ENCODE measurements around the gene WHAMM. TPM values are rescaled to one million over a fixed set of nuclear protein-coding genes. Genes with fewer than 3 reads are reported as not detected.
A peak's percentile ranks its signal among the peaks of the same experiment; 100 is the strongest.

The WHAMM gene
- total and polyA plus RNA-seq, 4 experiments from 2014 or later = 2.2 to 33.5 (median 19.4) TPM

- no peaks in the 10 kb centered on the region for H3K27me3 ChIP-seq (ENCODE audit: insufficient read depth, low read length)
- intact Hi-C loops (cut with micrococcal nuclease) = no loop called here
- no peaks in the 10 kb centered on the region for H3K36me3 ChIP-seq (ENCODE audit: insufficient read depth, low read length)
- Mint-ChIP-seq H3K4me1 (peaks cover 0 to 4% (median 0%) of the 10 kb centered on the region in 4 donors), H3K36me3 (peaks cover 3 to 6% of the 10 kb centered on the region in 2 donors), H3K9me3 (peaks cover 0 to 12% (median 8%) of the 10 kb centered on the region in 8 donors), H3K27me3 (peaks cover 0 to 2% of the 10 kb centered on the region in 2 donors), H3K27ac (no peak overlapping the region), H3K4me3 (no peak overlapping the region)
- H3K4me1 ChIP-seq (ENCODE audit: insufficient read depth, low read length) = no peaks in the 10 kb centered on the region
- H3K27ac ChIP-seq (ENCODE audit: low read depth, low read length) = no peak overlapping the region
- H3K4me3 ChIP-seq (ENCODE audit: low read length in 2 of 2) = no peak overlapping the region
- no peaks in the 10 kb centered on the region for H3K9me3 ChIP-seq (ENCODE audit: control insufficient read depth in 1 of 2, low read length in 2 of 2)
- no peak for DNase-seq
- ChIA-PET CTCF (ENCODE audit: partially characterized antibody) (no interaction called here), POLR2A (ENCODE audit: partially characterized antibody) (no interaction called here)
Measured at GRCh38 chr15:82790321-82790720, 19.1 kb upstream of the WHAMM start.

- intact Hi-C loops (cut with micrococcal nuclease) = no loop called here
- CTCF ChIA-PET (ENCODE audit: partially characterized antibody) = no interaction called here
- Histone ChIP-seq H3K4me3 (ENCODE audit: low read length in 2 of 2) (no peak overlapping the region), H3K4me1 (ENCODE audit: insufficient read depth, low read length) (no peaks in the 10 kb centered on the region), H3K9me3 (ENCODE audit: control insufficient read depth in 1 of 2, low read length in 2 of 2) (no peaks in the 10 kb centered on the region), H3K36me3 (ENCODE audit: insufficient read depth, low read length) (no peaks in the 10 kb centered on the region), H3K27ac (ENCODE audit: low read depth, low read length) (no peak overlapping the region), H3K27me3 (ENCODE audit: insufficient read depth, low read length) (no peaks in the 10 kb centered on the region)
- H3K4me1 Mint-ChIP-seq = no peaks in the 10 kb centered on the region
- H3K36me3 Mint-ChIP-seq = peaks cover 3 to 6% of the 10 kb centered on the region in 2 donors
- POLR2A ChIA-PET (ENCODE audit: partially characterized antibody) = no interaction called here
- H3K9me3 Mint-ChIP-seq = peaks cover 0 to 12% (median 8%) of the 10 kb centered on the region in 8 donors
- peaks cover 0 to 2% of the 10 kb centered on the region in 2 donors for H3K27me3 Mint-ChIP-seq
- no peak overlapping the region for H3K4me3 Mint-ChIP-seq
- DNase-seq = no peak
- H3K27ac Mint-ChIP-seq = no peak overlapping the region
Measured at GRCh38 chr15:82792068-82792467, 17.4 kb upstream of the WHAMM start.

DNA sequence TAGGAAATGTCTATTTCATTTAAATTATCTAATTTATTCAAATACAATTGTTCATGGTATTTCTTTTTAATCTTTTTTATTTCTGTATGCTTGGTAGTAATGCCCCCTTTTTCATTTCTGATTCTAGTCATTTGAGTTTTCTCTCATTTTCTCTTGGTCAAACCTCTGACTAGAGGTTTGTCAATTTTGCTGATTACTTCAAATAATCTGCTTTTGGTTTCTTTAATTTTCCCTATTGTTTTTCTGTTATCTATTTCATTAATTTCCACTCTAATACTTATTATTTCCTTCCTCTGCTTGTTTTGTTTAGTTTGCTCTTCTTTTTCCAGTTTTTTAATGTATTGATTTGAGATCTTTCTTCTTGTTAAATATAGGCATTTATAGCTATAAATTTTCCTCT, 15.7 kb upstream of the WHAMM start:
- peaks cover 0 to 12% (median 8%) of the 10 kb centered on the region in 8 donors for H3K9me3 Mint-ChIP-seq
- ChIA-PET POLR2A (ENCODE audit: partially characterized antibody) (no interaction called here), CTCF (ENCODE audit: partially characterized antibody) (no interaction called here)
- peaks cover 1 to 2% of the 10 kb centered on the region in 2 donors for H3K27me3 Mint-ChIP-seq
- H3K9me3 ChIP-seq (ENCODE audit: control insufficient read depth in 1 of 2, low read length in 2 of 2) = no peaks in the 10 kb centered on the region
- intact Hi-C loops (cut with micrococcal nuclease) = no loop called here
- no peaks in the 10 kb centered on the region for H3K36me3 ChIP-seq (ENCODE audit: insufficient read depth, low read length)
- no peaks in the 10 kb centered on the region for H3K27me3 ChIP-seq (ENCODE audit: insufficient read depth, low read length)
- H3K4me3 Mint-ChIP-seq = no peak overlapping the region
- H3K27ac ChIP-seq (ENCODE audit: low read depth, low read length) = no peak overlapping the region
- no peaks in the 10 kb centered on the region for H3K4me1 Mint-ChIP-seq
- no peaks in the 10 kb centered on the region for H3K4me1 ChIP-seq (ENCODE audit: insufficient read depth, low read length)
- no peak for DNase-seq
- H3K4me3 ChIP-seq (ENCODE audit: low read length in 2 of 2) = no peak overlapping the region
- peaks cover 3 to 6% of the 10 kb centered on the region in 2 donors for H3K36me3 Mint-ChIP-seq
- no peak overlapping the region for H3K27ac Mint-ChIP-seq

DNA sequence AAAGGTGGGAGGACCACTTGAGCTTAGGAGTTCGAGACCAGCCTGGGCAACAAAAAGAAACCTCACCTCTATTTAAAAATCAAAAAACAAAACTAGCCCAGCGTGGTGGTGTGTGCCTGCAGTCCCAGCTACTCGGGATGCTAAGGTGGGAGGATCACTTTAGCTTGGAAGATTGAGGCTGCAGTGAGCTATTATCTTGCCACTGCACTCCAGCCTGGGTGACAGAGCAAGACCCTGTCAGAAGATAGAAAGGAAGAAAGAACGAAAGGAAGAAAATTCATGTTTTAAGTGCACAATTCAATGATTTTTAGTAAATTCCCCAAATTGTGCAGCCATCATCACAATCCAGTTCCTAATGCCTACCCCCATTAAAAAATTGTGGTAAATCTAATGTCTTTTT, 11.3 kb upstream of the WHAMM start:
- Histone ChIP-seq H3K36me3 (ENCODE audit: insufficient read depth, low read length) (no peaks in the 10 kb centered on the region), H3K27me3 (ENCODE audit: insufficient read depth, low read length) (peaks cover 7% of the 10 kb centered on the region), H3K27ac (ENCODE audit: low read depth, low read length) (no peak overlapping the region), H3K4me1 (ENCODE audit: insufficient read depth, low read length) (no peaks in the 10 kb centered on the region), H3K4me3 (ENCODE audit: low read length in 2 of 2) (no peak overlapping the region), H3K9me3 (ENCODE audit: control insufficient read depth in 1 of 2, low read length in 2 of 2) (no peaks in the 10 kb centered on the region)
- ChIA-PET POLR2A (ENCODE audit: partially characterized antibody) (no interaction called here), CTCF (ENCODE audit: partially characterized antibody) (no interaction called here)
- Mint-ChIP-seq H3K9me3 (peaks cover 0 to 12% (median 8%) of the 10 kb centered on the region in 8 donors), H3K4me1 (no peaks in the 10 kb centered on the region), H3K36me3 (peaks cover 3 to 9% of the 10 kb centered on the region in 2 donors), H3K27me3 (peaks cover 16 to 24% of the 10 kb centered on the region in 2 donors), H3K27ac (no peak overlapping the region), H3K4me3 (no peak overlapping the region)
- intact Hi-C loops (cut with micrococcal nuclease) = no loop called here
- DNase-seq = no peak

DNA sequence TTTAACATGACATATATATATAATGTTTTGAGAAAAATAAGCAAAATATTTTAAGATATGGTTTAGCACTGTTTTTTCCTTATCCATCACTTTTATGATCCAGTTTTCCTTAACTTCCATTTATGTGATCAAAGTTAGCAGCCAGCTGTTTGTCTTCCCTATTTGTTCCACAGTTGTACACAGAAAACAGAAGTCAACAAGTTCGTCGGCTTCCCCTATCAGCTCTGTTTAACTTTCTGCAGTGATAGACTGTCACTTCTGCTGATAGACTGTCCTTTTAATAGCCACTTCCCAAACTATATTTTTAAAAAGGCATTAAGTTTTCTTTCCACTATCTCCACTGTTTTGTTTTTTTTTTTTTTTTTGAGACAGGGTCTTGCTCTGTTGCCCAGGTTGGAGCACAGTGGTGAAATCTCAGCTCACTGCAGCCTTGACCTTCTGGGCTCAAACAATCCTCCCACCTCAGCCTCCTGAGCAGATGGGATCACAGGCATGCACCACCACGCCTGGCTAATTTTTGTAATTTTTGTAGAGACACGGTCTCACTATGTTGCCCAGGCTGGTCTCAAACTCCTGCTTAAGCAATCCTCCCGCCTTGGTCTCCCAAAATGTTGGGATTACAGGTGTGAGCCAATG, 10.8 kb upstream of the WHAMM start:
- Mint-ChIP-seq H3K27me3 (peaks cover 16 to 24% of the 10 kb centered on the region in 2 donors), H3K4me1 (no peaks in the 10 kb centered on the region), H3K27ac (no peak overlapping the region), H3K4me3 (no peak overlapping the region), H3K36me3 (peaks cover 3 to 9% of the 10 kb centered on the region in 2 donors), H3K9me3 (peaks cover 0 to 9% (median 6%) of the 10 kb centered on the region in 8 donors)
- intact Hi-C loops (cut with micrococcal nuclease) = no loop called here
- no peak for DNase-seq
- Histone ChIP-seq H3K4me3 (ENCODE audit: low read length in 2 of 2) (no peak overlapping the region), H3K9me3 (ENCODE audit: control insufficient read depth in 1 of 2, low read length in 2 of 2) (no peaks in the 10 kb centered on the region), H3K36me3 (ENCODE audit: insufficient read depth, low read length) (no peaks in the 10 kb centered on the region), H3K27ac (ENCODE audit: low read depth, low read length) (no peak overlapping the region), H3K27me3 (ENCODE audit: insufficient read depth, low read length) (peaks cover 7% of the 10 kb centered on the region), H3K4me1 (ENCODE audit: insufficient read depth, low read length) (no peaks in the 10 kb centered on the region)
- POLR2A ChIA-PET (ENCODE audit: partially characterized antibody) = no interaction called here
- CTCF ChIA-PET (ENCODE audit: partially characterized antibody) = no interaction called here

DNA sequence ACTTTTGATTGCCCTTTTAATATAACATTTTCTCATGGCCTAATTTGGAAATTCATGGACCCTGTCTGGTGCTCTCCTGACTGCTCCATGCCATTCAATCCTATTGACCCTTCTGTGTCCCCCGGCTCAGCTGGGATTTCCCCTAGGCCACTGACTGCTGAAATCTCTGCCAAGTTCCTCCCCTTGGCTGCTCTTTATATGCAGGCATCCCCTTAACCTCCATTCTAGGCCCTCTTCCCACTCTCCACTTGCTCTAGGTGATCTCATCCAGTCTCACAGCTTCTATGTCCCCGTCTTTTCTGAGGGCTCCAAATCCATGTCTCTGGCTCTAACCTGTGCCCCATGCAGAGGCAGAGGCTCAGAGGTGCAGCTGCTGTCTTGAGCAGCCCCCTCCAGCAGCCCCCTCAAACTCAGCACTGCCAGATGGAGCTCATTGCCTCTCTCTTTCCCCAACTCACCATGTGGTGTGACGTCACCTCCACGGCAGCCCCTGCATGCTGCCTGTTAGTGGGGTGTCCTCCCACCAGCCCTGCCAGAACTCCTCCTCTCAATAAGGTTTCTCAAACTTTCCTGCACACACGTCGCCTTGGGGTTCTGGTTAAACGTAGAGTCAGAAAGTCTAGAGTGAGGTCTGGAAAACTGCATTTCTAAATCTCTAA, 10.1 kb upstream of the WHAMM start:
- Histone ChIP-seq H3K4me1 (ENCODE audit: insufficient read depth, low read length) (no peaks in the 10 kb centered on the region), H3K36me3 (ENCODE audit: insufficient read depth, low read length) (no peaks in the 10 kb centered on the region), H3K9me3 (ENCODE audit: control insufficient read depth in 1 of 2, low read length in 2 of 2) (no peaks in the 10 kb centered on the region), H3K27me3 (ENCODE audit: insufficient read depth, low read length) (peaks cover 7% of the 10 kb centered on the region), H3K27ac (ENCODE audit: low read depth, low read length) (no peak overlapping the region), H3K4me3 (ENCODE audit: low read length in 2 of 2) (no peak overlapping the region)
- Mint-ChIP-seq H3K27ac (peak overlapping the region in 1 of 7 donors; percentile 49), H3K4me3 (no peak overlapping the region), H3K4me1 (no peaks in the 10 kb centered on the region), H3K9me3 (peaks cover 0 to 3% (median 1%) of the 10 kb centered on the region in 8 donors), H3K36me3 (peaks cover 0 to 3% of the 10 kb centered on the region in 2 donors), H3K27me3 (peaks cover 14 to 26% of the 10 kb centered on the region in 2 donors)
- DNase-seq = no peak
- ChIA-PET POLR2A (ENCODE audit: partially characterized antibody) (no interaction called here), CTCF (ENCODE audit: partially characterized antibody) (no interaction called here)
- intact Hi-C loops (cut with micrococcal nuclease) = no loop called here

DNA sequence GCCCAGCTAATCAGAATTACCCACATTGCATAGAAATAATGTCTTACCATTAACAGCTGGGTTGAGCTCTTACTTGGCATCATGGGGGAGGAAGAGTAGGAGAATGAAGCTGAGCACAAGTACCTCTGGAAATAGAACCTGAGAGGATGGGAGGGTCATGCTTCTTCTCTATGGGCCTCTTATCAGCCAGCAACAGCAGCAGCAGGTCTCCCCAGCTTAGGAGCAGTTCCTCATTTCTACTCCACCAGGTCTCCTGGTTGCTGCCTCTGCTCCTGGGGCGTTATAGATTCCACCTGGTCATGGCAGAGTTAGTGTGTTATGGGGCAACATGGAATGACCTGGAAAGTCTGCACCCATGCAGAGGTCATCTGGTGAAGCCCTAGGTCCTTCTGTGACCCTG, 6.9 kb upstream of the WHAMM start:
- Mint-ChIP-seq H3K27me3 (peaks cover 14 to 26% of the 10 kb centered on the region in 2 donors), H3K4me3 (no peak overlapping the region)
- POLR2A ChIA-PET (ENCODE audit: partially characterized antibody) = no interaction called here

More for the DNA sequence above, 6.9 kb upstream of the WHAMM start:
- Histone ChIP-seq H3K4me1 (ENCODE audit: insufficient read depth, low read length) (no peaks in the 10 kb centered on the region), H3K27ac (ENCODE audit: low read depth, low read length) (no peak overlapping the region), H3K9me3 (ENCODE audit: control insufficient read depth in 1 of 2, low read length in 2 of 2) (no peaks in the 10 kb centered on the region), H3K4me3 (ENCODE audit: low read length in 2 of 2) (no peak overlapping the region), H3K27me3 (ENCODE audit: insufficient read depth, low read length) (peaks cover 7% of the 10 kb centered on the region), H3K36me3 (ENCODE audit: insufficient read depth, low read length) (no peaks in the 10 kb centered on the region)
- H3K36me3 Mint-ChIP-seq = peaks cover 0 to 3% of the 10 kb centered on the region in 2 donors
- intact Hi-C loops (cut with micrococcal nuclease) = no loop called here
- CTCF ChIA-PET (ENCODE audit: partially characterized antibody) = no interaction called here
- H3K9me3 Mint-ChIP-seq = peaks cover 0 to 2% (median 0%) of the 10 kb centered on the region in 8 donors
- no peak overlapping the region for H3K27ac Mint-ChIP-seq
- H3K4me1 Mint-ChIP-seq = no peaks in the 10 kb centered on the region
- no peak for DNase-seq
